Measurements from ENCODE around the gene BLTP3A.

The BLTP3A gene

DNA sequence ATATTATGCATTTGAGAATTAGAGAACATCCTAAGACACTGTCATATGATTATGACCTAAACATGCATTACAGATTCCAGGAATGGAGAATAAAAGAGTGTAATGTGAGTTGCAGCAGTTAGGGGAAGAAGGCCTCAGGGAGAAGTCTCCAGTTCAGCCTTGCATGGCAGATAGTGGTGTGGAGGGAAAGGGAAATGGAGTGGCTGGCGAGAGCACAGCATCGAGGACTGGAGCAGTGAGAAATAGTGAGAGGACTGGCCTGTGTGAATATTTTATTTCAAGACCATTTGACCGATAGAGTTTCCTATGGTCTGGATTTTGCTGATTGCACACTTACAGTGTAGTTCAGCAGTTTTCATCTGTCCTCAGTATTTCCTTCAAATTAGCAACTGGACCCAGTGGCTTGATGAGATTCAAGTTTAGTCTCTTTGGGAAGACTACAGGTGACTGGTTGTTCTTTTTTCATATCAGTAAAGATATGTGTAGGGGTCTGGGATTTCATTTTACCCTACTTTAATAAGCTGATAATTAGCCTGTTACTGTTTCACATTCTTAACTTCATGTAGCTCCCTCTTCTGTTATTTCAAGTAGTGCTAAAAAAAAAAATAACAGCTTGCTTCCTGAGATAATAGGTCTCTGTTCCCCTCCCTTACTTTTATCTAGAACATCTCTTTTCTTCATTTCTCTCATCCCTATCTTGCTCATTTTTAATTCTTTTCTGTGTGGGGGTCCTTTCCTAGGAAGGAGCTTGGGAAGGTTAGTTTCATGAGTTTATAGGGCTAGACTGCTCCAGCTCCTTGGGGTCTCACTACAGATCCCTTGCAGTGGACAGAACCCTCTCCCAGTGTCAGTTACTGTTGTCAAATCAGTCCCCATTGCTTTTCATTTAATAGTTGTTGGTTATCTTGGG is 27.9 kb downstream of the BLTP3A start:
- DNase-seq (ENCODE audit: low spot score) = no peak

DNA sequence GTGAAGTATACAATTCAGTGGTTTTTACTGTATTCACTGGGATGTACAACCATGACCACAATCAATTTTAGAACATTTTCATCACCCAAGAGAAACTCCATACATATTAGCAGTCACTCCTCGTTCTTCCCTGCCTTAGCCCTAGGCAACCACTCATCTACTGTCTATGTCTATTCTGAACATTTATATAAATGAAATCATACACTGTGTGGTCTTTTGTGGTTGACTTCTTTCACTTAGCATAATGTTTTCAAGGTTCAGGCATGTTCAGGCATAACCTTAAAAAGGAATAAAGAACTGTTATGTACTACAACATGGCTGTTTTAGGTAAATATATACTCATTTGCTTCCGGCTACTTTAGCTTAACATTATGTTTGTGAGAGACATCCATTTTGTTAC is 37.3 kb downstream of the BLTP3A start:
- DNase-seq (ENCODE audit: low spot score) = no peak

DNA sequence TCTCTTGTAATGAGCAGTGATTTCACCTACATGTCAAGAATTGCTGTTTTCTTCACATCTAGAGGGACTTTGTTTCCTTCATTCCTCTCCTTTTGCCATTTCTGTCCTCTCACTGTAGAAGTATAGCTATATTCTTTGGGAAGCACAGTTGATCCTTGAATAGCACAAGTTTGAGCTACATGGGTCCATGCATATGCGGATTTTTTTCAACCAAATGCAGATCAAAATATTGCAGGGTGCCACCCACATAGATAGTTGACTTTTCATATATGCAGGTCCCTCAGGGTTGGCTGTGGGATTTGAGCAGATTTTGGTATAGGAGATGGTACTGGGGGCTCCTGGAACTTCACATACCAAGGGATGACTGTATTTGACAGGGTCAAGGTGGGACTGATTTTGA is 41.1 kb downstream of the BLTP3A start:
- DNase-seq (ENCODE audit: low spot score) = no peak

DNA sequence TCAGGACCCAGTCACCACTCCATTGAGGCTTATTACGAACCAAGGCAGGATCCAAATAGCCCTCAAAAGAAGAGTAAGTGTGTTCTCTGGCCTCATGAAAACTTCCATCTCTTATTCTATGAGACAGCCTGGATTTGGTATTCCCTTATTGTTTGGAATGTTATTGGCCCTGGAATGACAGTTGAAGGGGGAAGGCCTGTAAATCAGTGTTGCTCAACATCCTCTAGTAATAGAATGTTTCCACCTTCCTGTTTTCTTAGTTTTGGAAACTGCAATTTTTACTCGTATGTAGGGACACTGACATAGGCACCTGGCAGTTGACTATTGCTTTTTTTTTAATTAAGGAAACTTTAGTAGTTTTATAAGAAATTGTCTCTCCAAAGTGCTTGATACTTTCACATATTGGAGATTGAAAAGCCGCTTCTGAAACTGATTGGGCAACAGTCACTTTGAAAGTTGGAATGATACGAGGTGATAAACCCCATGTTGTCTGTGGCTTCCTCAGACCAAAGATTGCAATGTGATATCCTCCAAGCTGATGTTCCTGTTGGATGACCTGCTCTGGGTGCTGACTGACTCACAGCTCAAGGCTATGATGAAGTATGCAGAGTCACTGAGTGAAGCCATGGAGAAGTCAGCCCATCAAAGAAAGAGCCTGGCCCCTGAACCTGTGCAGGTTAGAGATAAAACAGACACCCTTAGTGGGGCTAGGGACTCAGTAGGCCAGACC is 43.1 kb downstream of the BLTP3A start:
- no peak for DNase-seq (ENCODE audit: low spot score)

DNA sequence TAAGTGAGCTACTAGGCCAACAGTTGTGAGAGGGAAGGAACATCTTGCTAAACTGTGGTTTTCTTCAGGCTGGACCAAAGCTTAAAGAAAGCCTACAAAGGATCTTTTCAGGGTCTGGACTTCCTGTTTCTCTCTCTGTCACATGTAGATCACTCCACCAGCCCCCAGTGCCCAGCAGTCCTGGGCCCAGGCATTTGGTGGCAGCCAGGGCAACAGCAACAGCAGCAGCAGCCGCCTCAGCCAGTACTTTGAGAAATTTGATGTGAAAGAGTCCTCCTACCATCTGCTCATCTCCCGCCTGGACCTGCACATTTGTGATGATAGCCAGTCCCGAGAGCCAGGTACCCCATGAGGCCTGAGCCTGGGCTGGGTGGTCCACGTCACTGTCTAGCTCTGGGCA is 44.1 kb downstream of the BLTP3A start:
- no peak for DNase-seq (ENCODE audit: low spot score)

DNA sequence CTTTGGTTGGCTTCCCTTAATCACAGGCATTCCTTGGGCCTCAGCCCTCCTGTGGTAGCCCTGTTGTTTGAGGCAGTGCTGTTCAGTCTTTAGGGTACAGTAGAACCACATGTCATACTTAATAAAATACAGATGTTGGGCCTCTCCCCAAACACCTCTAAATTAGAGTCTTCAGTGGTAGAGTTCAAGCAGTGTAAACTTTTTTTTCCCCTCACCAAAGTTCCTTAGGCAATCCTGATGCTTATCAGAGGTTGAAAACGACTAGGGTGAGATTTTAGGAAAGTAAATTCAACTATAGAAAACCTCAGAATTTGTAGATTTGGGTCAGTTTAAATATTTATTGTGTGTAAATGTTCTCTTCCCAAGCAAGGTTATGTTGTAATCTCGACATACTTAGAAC is 44.6 kb downstream of the BLTP3A start:
- DNase-seq (ENCODE audit: low spot score) = no peak

DNA sequence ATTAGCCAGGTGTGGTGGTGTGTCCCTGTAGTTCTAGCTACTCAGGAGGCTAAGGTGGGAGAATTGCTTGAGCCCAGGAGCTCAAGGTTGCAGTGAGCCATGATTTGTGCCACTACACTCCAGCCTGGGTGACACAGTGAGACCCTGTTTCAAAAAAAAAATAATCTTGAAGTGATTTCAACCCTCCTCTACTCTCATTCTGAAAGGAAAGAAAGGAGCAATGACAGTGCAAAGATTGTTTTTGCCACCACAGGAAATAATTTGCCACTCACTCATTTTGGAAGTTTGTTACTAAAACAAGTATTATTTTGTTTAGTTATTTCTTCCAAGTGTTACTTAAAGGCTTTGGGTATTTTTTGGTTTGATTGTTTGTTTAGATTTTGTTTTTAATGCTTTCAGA is 45.6 kb downstream of the BLTP3A start:
- no peak for DNase-seq (ENCODE audit: low spot score)

DNA sequence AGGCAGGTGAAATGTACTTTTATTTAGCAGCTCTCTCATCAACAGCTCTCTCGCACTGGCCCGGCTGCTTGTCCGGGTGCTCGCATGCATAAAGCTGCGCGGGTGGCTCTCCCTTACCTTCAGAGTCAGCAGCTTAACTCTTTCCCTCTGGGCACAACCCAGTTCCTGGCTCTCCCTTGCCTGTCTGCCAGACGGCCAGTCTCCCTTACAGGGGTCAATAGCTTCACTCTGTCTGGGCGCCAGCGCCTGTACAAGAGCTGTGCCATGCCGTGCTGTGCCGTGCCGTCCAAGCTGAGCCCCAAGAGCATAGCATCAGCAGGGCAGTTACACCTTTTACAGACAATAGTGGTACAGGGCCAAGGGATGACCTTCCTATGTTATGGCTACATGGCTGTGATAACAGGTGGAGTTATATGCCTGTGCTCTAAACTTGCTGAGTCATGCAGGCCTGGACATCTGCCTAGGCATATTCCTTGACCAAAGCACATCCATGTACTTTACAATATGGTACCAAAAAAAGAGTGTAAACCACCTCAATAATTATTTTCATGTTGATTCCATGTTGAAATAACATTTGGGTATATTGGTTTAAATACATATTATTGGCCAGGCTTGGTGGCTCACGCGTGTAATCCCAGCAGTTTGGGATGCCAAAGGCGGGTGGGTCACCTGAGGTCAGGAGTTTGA is 47.9 kb downstream of the BLTP3A start:
- DNase-seq (ENCODE audit: low spot score) = no peak

Small RNA genes within 50 kb of the gene (small RNA-seq; reads per million reads assigned to genes)
- gene RF00019 = 0 reads per million in 2 experiments

All from SK-N-DZ (cell line).